HCT116 (cell line): ENCODE data around the gene NEDD4L. TPM values are rescaled to one million over a fixed set of nuclear protein-coding genes. Genes with fewer than 3 reads are reported as not detected.

Experiments used
- ATAC-seq: fragments of 200-7000 bp; cut with Tn5 transposase; 2 replicates; pipeline ENCODE4 v1.9.1; 2020; ENCODE audit warnings: mild to moderate bottlenecking, moderate library complexity
- BruUV-seq: library from RNA; stranded (reverse); fragments of 400-500 nt; replicated peaks from 2 replicates; lab custom pipeline; 2021; lab: Mats Ljungman, UMichigan
- CTCF ChIA-PET: fragments of 300-600 bp; sonication (Branson Sonifier 250); formaldehyde crosslinking; loops from one replicate; lab custom pipeline; 2021; ENCODE audit warnings: antibody characterized with exemption; lab: Charles Lee
- POLR2A ChIA-PET: fragments of 300-600, 350-600 bp; sonication (Branson Sonifier 250); formaldehyde crosslinking; loops from one replicate; lab custom pipeline; 2021; ENCODE audit warnings: antibody characterized with exemption; lab: Charles Lee
- RAD21 ChIA-PET, 2 experiments: fragments of 300-600 bp; sonication (Branson Sonifier 250); formaldehyde crosslinking; loops; one replicate each; lab custom pipeline; 2023; ENCODE audit warnings: low total read pairs in 2 of 2; ENCODE audit not compliant: uncharacterized antibody in 2 of 2, unreplicated experiment in 2 of 2, low non-redundant PET in 1 of 2; lab: Charles Lee
- DNase-seq: peaks from one replicate; pipeline ENCODE4 v3.0.0-alpha.2; 2010; ENCODE audit warnings: low read depth, low spot score
- H2AFZ ChIP-seq: fragments of 200-600 bp; shearing (Covaris generic), sonication (generic); 2 replicates; pipeline ENCODE4 v1.6.1; 2017; ENCODE audit warnings: low read depth, mixed run types, mixed read lengths, antibody characterized with exemption, low read length; ENCODE audit not compliant: poor library complexity, severe bottlenecking
- H3K27ac ChIP-seq: 2 replicates; pipeline ENCODE4 v1.5.1; 2012; ENCODE audit warnings: low read depth, low read length
- H3K27me3 ChIP-seq: fragments of 200-600 bp; sonication (generic); 2 replicates; pipeline ENCODE4 v1.6.1; 2016; ENCODE audit warnings: mixed run types, low read length, mixed read lengths; ENCODE audit not compliant: insufficient read depth
- H3K36me3 ChIP-seq, 2 experiments: fragments of 200-500 bp in 1 of 2; fragments of 200-600 bp in 1 of 2; sonication (Bioruptor generic) in 1 of 2; sonication (generic) in 1 of 2; 2 replicates each; pipeline versions ENCODE4 v1.5.1 to v1.6.1; 2014 to 2016; ENCODE audit warnings: low read length in 2 of 2, inconsistent platforms in 1 of 2, mixed read lengths in 1 of 2, mixed run types in 1 of 2; ENCODE audit not compliant: insufficient read depth in 2 of 2, control insufficient read depth in 1 of 2
- H3K4me1 ChIP-seq, 2 experiments: fragments of 200-600 bp in 1 of 2; sonication (generic) in 1 of 2; 2 replicates each; pipeline versions ENCODE4 v1.5.1 to v1.6.1; 2012 to 2017; ENCODE audit warnings: low read length in 2 of 2, inconsistent platforms in 1 of 2, mild to moderate bottlenecking in 1 of 2, mixed read lengths in 1 of 2, mixed run types in 1 of 2, moderate library complexity in 1 of 2; ENCODE audit not compliant: insufficient read depth in 2 of 2, control insufficient read depth in 1 of 2
- H3K4me2 ChIP-seq: fragments of 200-600 bp; sonication (generic); 2 replicates; pipeline ENCODE4 v1.6.1; 2017; ENCODE audit warnings: mixed run types, low read length, mixed read lengths
- H3K4me3 ChIP-seq, 2 experiments: fragments of 200-600 bp in 1 of 2; sonication (generic) in 1 of 2; replicated peaks in 1 of 2; 2 replicates each; pipeline ENCODE4 v1.5.1; 2011 to 2016; ENCODE audit warnings: low read length in 2 of 2, control low read depth in 1 of 2, low read depth in 1 of 2, mild to moderate bottlenecking in 1 of 2, mixed read lengths in 1 of 2, mixed run types in 1 of 2
- H3K79me2 ChIP-seq: fragments of 200-600 bp; sonication (generic); 2 replicates; pipeline ENCODE4 v1.6.1; 2017; ENCODE audit warnings: mild to moderate bottlenecking, mixed run types, low read length, moderate library complexity, mixed read lengths; ENCODE audit not compliant: insufficient read depth
- H3K9ac ChIP-seq: fragments of 200-600 bp; sonication (generic); 2 replicates; pipeline ENCODE4 v1.6.1; 2016; ENCODE audit warnings: low read length, mixed read lengths
- H3K9me2 ChIP-seq: fragments of 200-600 bp; sonication (generic), shearing (Covaris generic); 2 replicates; pipeline ENCODE4 v1.6.1; 2017; ENCODE audit warnings: mixed run types, mild to moderate bottlenecking, moderate library complexity; ENCODE audit not compliant: insufficient read depth
- H3K9me3 ChIP-seq, 2 experiments: fragments of 200-500 bp in 1 of 2; fragments of 200-600 bp in 1 of 2; sonication (Bioruptor generic) in 1 of 2; sonication (generic) in 1 of 2; 2 replicates each; pipeline ENCODE4 v1.6.1; 2014 to 2017; ENCODE audit warnings: low read length in 2 of 2, mixed read lengths in 2 of 2, inconsistent platforms in 1 of 2, low read depth in 1 of 2, mild to moderate bottlenecking in 1 of 2, mixed run types in 1 of 2, moderate library complexity in 1 of 2; ENCODE audit not compliant: control insufficient read depth in 1 of 2, insufficient read depth in 1 of 2
- H4K20me1 ChIP-seq: fragments of 200-600 bp; sonication (generic), shearing (Covaris generic); 2 replicates; pipeline ENCODE4 v1.6.1; 2017; ENCODE audit warnings: mixed run types, mild to moderate bottlenecking, moderate library complexity; ENCODE audit not compliant: insufficient read depth
- CEBPB ChIP-seq: IDR thresholded peaks from 2 replicates; pipeline ENCODE4 v1.6.1; 2012; ENCODE audit warnings: low read depth
- ELF1 ChIP-seq: IDR thresholded peaks from 2 replicates; pipeline ENCODE4 v1.6.1; 2012; ENCODE audit warnings: low read depth, borderline replicate concordance
- EZH2phosphoT487 ChIP-seq: fragments of 200-600 bp; IDR thresholded peaks from 2 replicates; pipeline ENCODE4 v1.6.1; 2018; ENCODE audit warnings: antibody characterized with exemption, borderline replicate concordance
- JUND ChIP-seq: IDR thresholded peaks from 2 replicates; pipeline ENCODE4 v1.6.1; 2012
- POLR2A ChIP-seq: IDR thresholded peaks from 2 replicates; pipeline ENCODE4 v1.7.0; 2011; ENCODE audit warnings: borderline replicate concordance; ENCODE audit not compliant: insufficient read depth, insufficient read length; ENCODE audit errors: extremely low read depth
- POLR2AphosphoS5 ChIP-seq: IDR thresholded peaks from 2 replicates; pipeline ENCODE4 v1.6.1; 2011; ENCODE audit warnings: mild to moderate bottlenecking, low read depth, low read length, moderate library complexity
- RAD21 ChIP-seq: IDR thresholded peaks from 2 replicates; pipeline ENCODE4 v1.6.1; 2012; ENCODE audit warnings: low read depth, mild to moderate bottlenecking
- SIN3A ChIP-seq: IDR thresholded peaks from 2 replicates; pipeline ENCODE4 v1.6.1; 2012; ENCODE audit warnings: low read depth
- SP1 ChIP-seq: IDR thresholded peaks from 2 replicates; pipeline ENCODE4 v1.6.1; 2012; ENCODE audit warnings: low read depth
- SRF ChIP-seq: IDR thresholded peaks from 2 replicates; pipeline ENCODE4 v1.6.1; 2012; ENCODE audit warnings: low read depth
- TCF7L2 ChIP-seq: IDR thresholded peaks from 2 replicates; pipeline ENCODE4 v1.7.0; 2011; ENCODE audit warnings: borderline replicate concordance, inconsistent platforms; ENCODE audit not compliant: insufficient read depth, insufficient read length; ENCODE audit errors: extremely low read depth
- intact Hi-C: fragments of 100-400 bp; cut with micrococcal nuclease; formaldehyde crosslinking; loops from 2 replicates; pipeline ENCODE4 v1.10.0; 2022
- total RNA-seq: library from RNA; stranded (reverse); gene quantifications from one replicate; pipeline ENCODE4 v1.2.1, GENCODE V29; 2021; ENCODE audit not compliant: unreplicated experiment
- TF ChIP-seq, protein P1 (sequence below): IDR thresholded peaks from 2 replicates; pipeline ENCODE4 v1.6.1; 2012
- TF ChIP-seq, protein P2 (sequence below): IDR thresholded peaks from 2 replicates; pipeline ENCODE4 v1.6.1; 2012
- TF ChIP-seq, protein P3 (sequence below), 3 experiments: fragments of 200-600 bp in 1 of 3; sonication (generic) in 1 of 3; IDR thresholded peaks in 2 of 3; conservative IDR thresholded peaks in 1 of 3; 2 replicates each; pipeline ENCODE4 v1.5.1; 2012 to 2017; ENCODE audit warnings: low read depth in 2 of 3, low read length in 2 of 3, antibody characterized with exemption in 1 of 3, borderline replicate concordance in 1 of 3, control low read depth in 1 of 3, mild to moderate bottlenecking in 1 of 3, mixed read lengths in 1 of 3, mixed run types in 1 of 3, moderate library complexity in 1 of 3; ENCODE audit not compliant: insufficient read depth in 1 of 3
- TF ChIP-seq, protein P4 (sequence below): IDR thresholded peaks from 2 replicates; pipeline ENCODE4 v1.6.1; 2012; ENCODE audit warnings: low read depth
- TF ChIP-seq, protein P5 (sequence below): IDR thresholded peaks from 2 replicates; pipeline ENCODE4 v1.6.1; 2011; ENCODE audit warnings: mild to moderate bottlenecking, low read length, moderate library complexity; ENCODE audit not compliant: insufficient replicate concordance; ENCODE audit errors: extremely low read depth

Gene NEDD4L
- total RNA-seq, 1 experiment from 2014 or later, result 41.5 TPM

DNA sequence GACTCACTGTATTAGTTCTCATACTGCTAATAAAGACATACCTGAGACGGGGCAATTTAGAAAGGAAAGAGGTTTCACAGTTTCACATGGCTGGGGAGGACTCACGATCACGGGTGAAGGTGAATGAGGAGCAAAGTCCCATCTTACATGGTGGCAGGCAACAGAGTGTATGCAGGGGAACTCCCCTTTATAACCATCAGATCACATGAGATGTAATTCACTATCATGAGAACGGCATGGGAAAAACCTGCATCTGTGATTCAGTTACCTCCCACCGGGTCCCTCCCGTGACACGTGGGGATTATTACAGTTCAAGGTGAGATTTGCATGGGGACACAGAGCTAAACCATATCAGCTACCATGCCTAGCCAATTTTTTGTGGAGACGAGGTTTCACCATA is 168.2 kb downstream of the NEDD4L start:
- Histone ChIP-seq H3K27ac (no peak overlapping the region), H4K20me1 (no peaks in the 10 kb centered on the region), H3K4me3 (no peak overlapping the region), H3K9me2 (no peaks in the 10 kb centered on the region), H3K4me2 (no peak overlapping the region), H3K36me3 (no peaks in the 10 kb centered on the region), H3K79me2 (no peaks in the 10 kb centered on the region), H3K4me1 (peaks cover 24 to 46% of the 10 kb centered on the region in 2 experiments), H3K9me3 (no peaks in the 10 kb centered on the region), H3K9ac (no peak overlapping the region), H3K27me3 (no peaks in the 10 kb centered on the region), H2AFZ (no peak overlapping the region)
- RAD21 ChIA-PET, result no interaction called here
- CTCF ChIA-PET, result no interaction called here
- no peak for DNase-seq
- intact Hi-C loops, result no loop called here
- BruUV-seq, result no TSS peak
- ATAC-seq, result no peak
- POLR2A ChIA-PET, result interaction anchor here (1.0 kb wide), 1 partner anchor 8 kb away, joined by 3 read pairs; no protein-coding TSS in a partner anchor
- TF ChIP-seq, protein P1, sequence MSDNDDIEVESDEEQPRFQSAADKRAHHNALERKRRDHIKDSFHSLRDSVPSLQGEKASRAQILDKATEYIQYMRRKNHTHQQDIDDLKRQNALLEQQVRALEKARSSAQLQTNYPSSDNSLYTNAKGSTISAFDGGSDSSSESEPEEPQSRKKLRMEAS, result no peak
- TF ChIP-seq TCF7L2 (no peak), CEBPB (no peak), ELF1 (no peak), POLR2AphosphoS5 (no peak), SP1 (no peak), SRF (no peak), JUND (no peak), POLR2A (no peak), EZH2phosphoT487 (no peak), SIN3A (no peak), RAD21 (no peak)
- TF ChIP-seq, protein P2, sequence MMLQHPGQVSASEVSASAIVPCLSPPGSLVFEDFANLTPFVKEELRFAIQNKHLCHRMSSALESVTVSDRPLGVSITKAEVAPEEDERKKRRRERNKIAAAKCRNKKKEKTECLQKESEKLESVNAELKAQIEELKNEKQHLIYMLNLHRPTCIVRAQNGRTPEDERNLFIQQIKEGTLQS, result no peak
- TF ChIP-seq, protein P3, sequence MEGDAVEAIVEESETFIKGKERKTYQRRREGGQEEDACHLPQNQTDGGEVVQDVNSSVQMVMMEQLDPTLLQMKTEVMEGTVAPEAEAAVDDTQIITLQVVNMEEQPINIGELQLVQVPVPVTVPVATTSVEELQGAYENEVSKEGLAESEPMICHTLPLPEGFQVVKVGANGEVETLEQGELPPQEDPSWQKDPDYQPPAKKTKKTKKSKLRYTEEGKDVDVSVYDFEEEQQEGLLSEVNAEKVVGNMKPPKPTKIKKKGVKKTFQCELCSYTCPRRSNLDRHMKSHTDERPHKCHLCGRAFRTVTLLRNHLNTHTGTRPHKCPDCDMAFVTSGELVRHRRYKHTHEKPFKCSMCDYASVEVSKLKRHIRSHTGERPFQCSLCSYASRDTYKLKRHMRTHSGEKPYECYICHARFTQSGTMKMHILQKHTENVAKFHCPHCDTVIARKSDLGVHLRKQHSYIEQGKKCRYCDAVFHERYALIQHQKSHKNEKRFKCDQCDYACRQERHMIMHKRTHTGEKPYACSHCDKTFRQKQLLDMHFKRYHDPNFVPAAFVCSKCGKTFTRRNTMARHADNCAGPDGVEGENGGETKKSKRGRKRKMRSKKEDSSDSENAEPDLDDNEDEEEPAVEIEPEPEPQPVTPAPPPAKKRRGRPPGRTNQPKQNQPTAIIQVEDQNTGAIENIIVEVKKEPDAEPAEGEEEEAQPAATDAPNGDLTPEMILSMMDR (IDR thresholded peaks at IDR 0.05 in 2 of 3, conservative IDR thresholded peaks at IDR 0.05 in 1 of 3; ENCODE audit: borderline replicate concordance in 1 of 3, insufficient read depth in 1 of 3, low read depth in 2 of 3, low read length in 2 of 3), result no peak
- TF ChIP-seq, protein P4, sequence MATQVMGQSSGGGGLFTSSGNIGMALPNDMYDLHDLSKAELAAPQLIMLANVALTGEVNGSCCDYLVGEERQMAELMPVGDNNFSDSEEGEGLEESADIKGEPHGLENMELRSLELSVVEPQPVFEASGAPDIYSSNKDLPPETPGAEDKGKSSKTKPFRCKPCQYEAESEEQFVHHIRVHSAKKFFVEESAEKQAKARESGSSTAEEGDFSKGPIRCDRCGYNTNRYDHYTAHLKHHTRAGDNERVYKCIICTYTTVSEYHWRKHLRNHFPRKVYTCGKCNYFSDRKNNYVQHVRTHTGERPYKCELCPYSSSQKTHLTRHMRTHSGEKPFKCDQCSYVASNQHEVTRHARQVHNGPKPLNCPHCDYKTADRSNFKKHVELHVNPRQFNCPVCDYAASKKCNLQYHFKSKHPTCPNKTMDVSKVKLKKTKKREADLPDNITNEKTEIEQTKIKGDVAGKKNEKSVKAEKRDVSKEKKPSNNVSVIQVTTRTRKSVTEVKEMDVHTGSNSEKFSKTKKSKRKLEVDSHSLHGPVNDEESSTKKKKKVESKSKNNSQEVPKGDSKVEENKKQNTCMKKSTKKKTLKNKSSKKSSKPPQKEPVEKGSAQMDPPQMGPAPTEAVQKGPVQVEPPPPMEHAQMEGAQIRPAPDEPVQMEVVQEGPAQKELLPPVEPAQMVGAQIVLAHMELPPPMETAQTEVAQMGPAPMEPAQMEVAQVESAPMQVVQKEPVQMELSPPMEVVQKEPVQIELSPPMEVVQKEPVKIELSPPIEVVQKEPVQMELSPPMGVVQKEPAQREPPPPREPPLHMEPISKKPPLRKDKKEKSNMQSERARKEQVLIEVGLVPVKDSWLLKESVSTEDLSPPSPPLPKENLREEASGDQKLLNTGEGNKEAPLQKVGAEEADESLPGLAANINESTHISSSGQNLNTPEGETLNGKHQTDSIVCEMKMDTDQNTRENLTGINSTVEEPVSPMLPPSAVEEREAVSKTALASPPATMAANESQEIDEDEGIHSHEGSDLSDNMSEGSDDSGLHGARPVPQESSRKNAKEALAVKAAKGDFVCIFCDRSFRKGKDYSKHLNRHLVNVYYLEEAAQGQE, result no peak
- TF ChIP-seq, protein P5, sequence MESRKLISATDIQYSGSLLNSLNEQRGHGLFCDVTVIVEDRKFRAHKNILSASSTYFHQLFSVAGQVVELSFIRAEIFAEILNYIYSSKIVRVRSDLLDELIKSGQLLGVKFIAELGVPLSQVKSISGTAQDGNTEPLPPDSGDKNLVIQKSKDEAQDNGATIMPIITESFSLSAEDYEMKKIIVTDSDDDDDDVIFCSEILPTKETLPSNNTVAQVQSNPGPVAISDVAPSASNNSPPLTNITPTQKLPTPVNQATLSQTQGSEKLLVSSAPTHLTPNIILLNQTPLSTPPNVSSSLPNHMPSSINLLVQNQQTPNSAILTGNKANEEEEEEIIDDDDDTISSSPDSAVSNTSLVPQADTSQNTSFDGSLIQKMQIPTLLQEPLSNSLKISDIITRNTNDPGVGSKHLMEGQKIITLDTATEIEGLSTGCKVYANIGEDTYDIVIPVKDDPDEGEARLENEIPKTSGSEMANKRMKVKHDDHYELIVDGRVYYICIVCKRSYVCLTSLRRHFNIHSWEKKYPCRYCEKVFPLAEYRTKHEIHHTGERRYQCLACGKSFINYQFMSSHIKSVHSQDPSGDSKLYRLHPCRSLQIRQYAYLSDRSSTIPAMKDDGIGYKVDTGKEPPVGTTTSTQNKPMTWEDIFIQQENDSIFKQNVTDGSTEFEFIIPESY, result no peak
